Fibroblast of the aortic adventitia (primary cell): ENCODE measurements around the gene TSC1. TPM values are rescaled to one million over a fixed set of nuclear protein-coding genes. Genes with fewer than 3 reads are reported as not detected.

Source experiments
- DNase-seq: peaks from one replicate; pipeline ENCODE4 v3.0.0-alpha.2; 2010; ENCODE audit warnings: low read depth
- H3K4me3 ChIP-seq: 2 replicates; pipeline ENCODE4 v1.5.1; 2011; ENCODE audit warnings: low read depth, mild to moderate bottlenecking, control low read depth, low read length, moderate library complexity
- total RNA-seq: library from RNA; depleted of rRNA; stranded (reverse); fragments of >200 nt; gene quantifications from 2 replicates; pipeline ENCODE4 v1.2.3, GENCODE V29; 2012; ENCODE audit warnings: low replicate concordance
- TF ChIP-seq, protein P1 (sequence below): IDR thresholded peaks from 2 replicates; pipeline ENCODE4 v1.5.1; 2011; ENCODE audit warnings: mild to moderate bottlenecking, low read length, control low read depth, inconsistent platforms; ENCODE audit not compliant: insufficient read depth

The TSC1 gene
- total RNA-seq, 1 donor: 70.7 TPM

- TF ChIP-seq, protein P1, sequence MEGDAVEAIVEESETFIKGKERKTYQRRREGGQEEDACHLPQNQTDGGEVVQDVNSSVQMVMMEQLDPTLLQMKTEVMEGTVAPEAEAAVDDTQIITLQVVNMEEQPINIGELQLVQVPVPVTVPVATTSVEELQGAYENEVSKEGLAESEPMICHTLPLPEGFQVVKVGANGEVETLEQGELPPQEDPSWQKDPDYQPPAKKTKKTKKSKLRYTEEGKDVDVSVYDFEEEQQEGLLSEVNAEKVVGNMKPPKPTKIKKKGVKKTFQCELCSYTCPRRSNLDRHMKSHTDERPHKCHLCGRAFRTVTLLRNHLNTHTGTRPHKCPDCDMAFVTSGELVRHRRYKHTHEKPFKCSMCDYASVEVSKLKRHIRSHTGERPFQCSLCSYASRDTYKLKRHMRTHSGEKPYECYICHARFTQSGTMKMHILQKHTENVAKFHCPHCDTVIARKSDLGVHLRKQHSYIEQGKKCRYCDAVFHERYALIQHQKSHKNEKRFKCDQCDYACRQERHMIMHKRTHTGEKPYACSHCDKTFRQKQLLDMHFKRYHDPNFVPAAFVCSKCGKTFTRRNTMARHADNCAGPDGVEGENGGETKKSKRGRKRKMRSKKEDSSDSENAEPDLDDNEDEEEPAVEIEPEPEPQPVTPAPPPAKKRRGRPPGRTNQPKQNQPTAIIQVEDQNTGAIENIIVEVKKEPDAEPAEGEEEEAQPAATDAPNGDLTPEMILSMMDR: no peak
- no peak for DNase-seq
Measured at GRCh38 chr9:132988244-132989013, 44.0 kb upstream of the TSC1 start.

GRCh38 chr9:132986640-132987620 is 42.5 kb upstream of the TSC1 start:
- TF ChIP-seq, protein P1: no peak
- H3K4me3 ChIP-seq: no peak overlapping the region
- peak; percentile 3 for DNase-seq

More at GRCh38 chr9:132988244-132989013, 44.0 kb upstream of the TSC1 start:
- H3K4me3 ChIP-seq: no peak overlapping the region

DNA sequence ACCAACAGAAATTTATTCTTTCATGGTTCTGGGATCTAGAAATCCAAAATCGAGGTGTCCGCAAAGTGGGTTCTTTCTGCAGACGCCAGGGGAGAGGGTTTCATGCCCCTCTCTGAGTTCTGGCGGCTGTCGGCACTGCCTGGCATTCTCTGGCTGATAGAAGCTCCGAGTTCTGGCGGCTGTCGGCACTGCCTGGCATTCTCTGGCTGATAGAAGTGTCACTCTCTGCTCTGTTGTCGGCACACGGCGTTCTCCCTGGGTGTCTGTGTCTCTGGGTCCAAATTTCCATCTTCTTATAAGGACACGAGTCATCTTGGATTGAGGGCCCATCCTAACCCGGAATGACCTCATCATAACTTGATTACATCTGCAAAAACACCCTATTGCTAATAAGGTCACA is 41.7 kb upstream of the TSC1 start:
- H3K4me3 ChIP-seq: no peak overlapping the region
- no peak for DNase-seq
- TF ChIP-seq, protein P1: no peak

DNA sequence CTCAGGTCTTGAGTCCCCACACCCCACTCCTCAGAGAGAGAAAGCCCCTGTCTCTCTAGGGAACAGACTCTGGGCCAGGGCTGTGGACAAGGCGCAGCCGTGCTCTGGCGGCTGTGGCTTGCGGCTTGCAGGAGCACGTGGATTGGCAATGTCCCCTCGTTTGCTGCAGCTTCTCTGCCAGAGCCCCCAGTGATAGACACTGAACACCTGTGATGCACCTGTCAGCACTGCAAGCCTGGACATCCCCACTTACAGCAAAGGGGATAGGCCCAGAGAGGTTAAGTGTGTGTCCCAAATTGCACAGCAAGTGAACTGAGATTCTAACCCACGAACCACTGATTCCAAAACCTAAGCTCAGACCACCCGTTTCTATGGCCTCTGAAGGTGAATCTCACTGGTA is 41.1 kb upstream of the TSC1 start:
- no peak overlapping the region for H3K4me3 ChIP-seq
- DNase-seq: no peak
- TF ChIP-seq, protein P1: no peak

- TF ChIP-seq, protein P1: no peak
- no peak for DNase-seq
- H3K4me3 ChIP-seq: no peak overlapping the region
Measured at GRCh38 chr9:132985071-132985350, 40.6 kb upstream of the TSC1 start.

DNA sequence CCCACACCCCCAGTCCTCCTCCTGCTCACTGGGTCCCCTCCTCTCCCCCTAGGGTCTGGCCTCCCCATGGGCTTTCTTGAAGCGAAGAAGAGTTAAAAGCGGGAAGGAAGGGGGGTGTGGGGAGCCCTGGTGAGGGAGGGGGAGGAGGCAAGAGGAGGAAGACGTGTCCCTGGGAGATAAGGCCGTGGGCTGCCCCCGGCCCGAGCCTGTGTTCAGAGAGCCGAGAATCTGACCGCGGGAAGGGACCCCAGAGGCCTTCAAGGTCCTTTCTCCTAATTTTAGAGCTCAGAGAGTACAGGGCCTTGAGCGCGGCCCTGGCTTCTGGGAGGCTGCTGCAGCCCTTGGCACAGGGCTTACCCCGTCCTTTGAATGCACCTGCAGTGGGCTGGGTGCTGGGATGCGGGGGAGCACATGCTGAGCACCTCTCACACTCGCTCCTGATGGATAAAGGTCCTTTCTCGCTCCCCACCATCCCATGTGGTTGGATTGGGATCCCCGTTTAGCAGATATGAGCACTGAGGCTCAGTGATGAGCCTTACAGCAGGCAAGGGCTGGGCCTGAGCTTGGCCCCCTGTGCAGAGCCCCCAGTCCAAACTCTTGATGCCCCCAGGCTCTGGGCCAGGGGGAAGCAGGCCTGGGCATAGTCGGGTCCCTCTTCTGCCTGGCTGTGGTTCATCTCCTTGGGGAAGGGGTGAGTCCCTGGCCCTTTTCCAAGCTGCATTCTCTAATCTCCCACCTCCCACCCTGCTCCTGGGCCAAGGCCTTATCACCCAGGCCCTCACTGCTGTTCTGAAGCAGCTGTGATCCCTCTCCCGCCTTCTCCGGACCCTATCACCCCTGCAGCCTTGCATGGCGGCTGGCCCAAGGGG is 40.0 kb upstream of the TSC1 start:
- no peak for DNase-seq
- H3K4me3 ChIP-seq: no peak overlapping the region
- TF ChIP-seq, protein P1: no peak
